ENCODE results near the gene RNF113B. TPM values are rescaled to one million over a fixed set of nuclear protein-coding genes. Genes with fewer than 3 reads are reported as not detected.
A peak's percentile ranks its signal among the peaks of the same experiment; 100 is the strongest.

Gene RNF113B
- total RNA-seq, 1 donor from 2014 or later: not detected

GRCh38 chr13:98142380-98143156 lies 34.5 kb downstream of the RNF113B start, which contains the start of gene FARP1:
FARP1 (plus strand) TSS chr13:98143094; CDS start chr13:98213243, 70,149 bp downstream.
- DNase-seq (ENCODE audit: low spot score): peak; percentile 92
- ATAC-seq: peak; percentile 88

GRCh38 chr13:98141509-98142379 lies 35.3 kb downstream of the RNF113B start:
- peak; percentile 14 for ATAC-seq
- DNase-seq (ENCODE audit: low spot score): peak; percentile 51

GRCh38 chr13:98141091-98141490 lies 36.0 kb downstream of the RNF113B start:
- DNase-seq (ENCODE audit: low spot score) (no peak), ATAC-seq (no peak)

GRCh38 chr13:98134901-98135300 lies 42.2 kb downstream of the RNF113B start:
- no peak for ATAC-seq
- DNase-seq (ENCODE audit: low spot score): no peak

- ATAC-seq (no peak), DNase-seq (ENCODE audit: low spot score) (peak; percentile 23)
These were observed 43.1 kb downstream of the RNF113B start for GRCh38 chr13:98133946-98134345.

- no peak for DNase-seq (ENCODE audit: low spot score)
- no peak for ATAC-seq
These were observed 47.9 kb downstream of the RNF113B start for GRCh38 chr13:98129059-98129746.

Other genes starting within 250 kb of the RNF113B start
- gene IPO5, start 223.6 kb downstream of the RNF113B start, total RNA-seq: 44.8 TPM
- gene FARP1, start 34.2 kb downstream of the RNF113B start, total RNA-seq: 78.8 TPM

All from left lobe of liver (tissue), 2 donors.